Activated CD4-positive, alpha-beta memory T cell treated with anti-CD3 and anti-CD28 coated beads, Interleukin-2, amount 10 ng/mL, durations not matched to agents 7 days and 5 days (primary cell): Measurements from ENCODE around the gene ZFPM1. TPM values are rescaled to one million over a fixed set of nuclear protein-coding genes. Genes with fewer than 3 reads are reported as not detected.

Experiments used
- CTCF ChIA-PET: fragments of 350-600 bp; sonication (Branson Sonifier 250); formaldehyde crosslinking; loops from one replicate; lab custom pipeline; 2021; ENCODE audit warnings: antibody characterized with exemption, inconsistent platforms; lab: Charles Lee
- POLR2A ChIA-PET: fragments of 350-600 bp; sonication (Branson Sonifier 250); formaldehyde crosslinking; loops from one replicate; lab custom pipeline; 2021; ENCODE audit warnings: antibody characterized with exemption; lab: Charles Lee
- DNase-seq: peaks from one replicate; pipeline ENCODE4 v3.0.0-alpha.2; 2020
- H3K27ac Mint-ChIP-seq: one replicate; pipeline ENCODE4 v1.8.0; 2021; ENCODE audit warnings: mild to moderate bottlenecking, mixed read lengths
- H3K27me3 Mint-ChIP-seq: one replicate; pipeline ENCODE4 v1.8.0; 2021; ENCODE audit warnings: mixed read lengths
- H3K36me3 Mint-ChIP-seq: one replicate; pipeline ENCODE4 v1.8.0; 2021; ENCODE audit warnings: low read depth, mixed read lengths
- H3K4me1 Mint-ChIP-seq: one replicate; pipeline ENCODE4 v1.8.0; 2021; ENCODE audit warnings: mixed read lengths
- H3K4me3 Mint-ChIP-seq: one replicate; pipeline ENCODE4 v1.8.0; 2021; ENCODE audit warnings: mild to moderate bottlenecking, mixed read lengths
- H3K9me3 Mint-ChIP-seq: one replicate; pipeline ENCODE4 v1.8.0; 2021; ENCODE audit warnings: mixed read lengths
- total RNA-seq, 2 experiments: library from RNA; stranded (reverse); gene quantifications; one replicate each; pipeline ENCODE4 v1.2.3, GENCODE V29; 2021

The ZFPM1 gene
- total RNA-seq, 2 experiments from 2014 or later, result 15.4 to 15.7 TPM

GRCh38 chr16:88548985-88549384 lies 95.9 kb downstream of the ZFPM1 start:
- Mint-ChIP-seq H3K27me3 (no peaks in the 10 kb centered on the region), H3K4me1 (peaks cover 18% of the 10 kb centered on the region), H3K27ac (no peak overlapping the region), H3K4me3 (no peak overlapping the region), H3K9me3 (no peaks in the 10 kb centered on the region), H3K36me3 (no peaks in the 10 kb centered on the region)
- ChIA-PET CTCF (interaction anchor here (1.0 kb wide), 1 partner anchor 9 kb away, joined by 3 read pairs; no protein-coding TSS in a partner anchor), POLR2A (interaction anchor here (1.1 kb wide), 1 partner anchor 21 kb away, joined by 5 read pairs; the partner anchor contains the start of gene ZC3H18)
- DNase-seq, result no peak

GRCh38 chr16:88549671-88550245 lies 96.7 kb downstream of the ZFPM1 start:
- Mint-ChIP-seq H3K27ac (peak overlapping the region; percentile 32), H3K27me3 (no peaks in the 10 kb centered on the region), H3K36me3 (no peaks in the 10 kb centered on the region), H3K9me3 (no peaks in the 10 kb centered on the region), H3K4me3 (no peak overlapping the region), H3K4me1 (peaks cover 18% of the 10 kb centered on the region)
- ChIA-PET CTCF (interaction anchor here (1.0 kb wide), 1 partner anchor 8 kb away, joined by 3 read pairs; no protein-coding TSS in a partner anchor), POLR2A (interaction anchor here (1.1 kb wide), 1 partner anchor 20 kb away, joined by 5 read pairs; the partner anchor contains the start of gene ZC3H18)
- no peak for DNase-seq

DNA sequence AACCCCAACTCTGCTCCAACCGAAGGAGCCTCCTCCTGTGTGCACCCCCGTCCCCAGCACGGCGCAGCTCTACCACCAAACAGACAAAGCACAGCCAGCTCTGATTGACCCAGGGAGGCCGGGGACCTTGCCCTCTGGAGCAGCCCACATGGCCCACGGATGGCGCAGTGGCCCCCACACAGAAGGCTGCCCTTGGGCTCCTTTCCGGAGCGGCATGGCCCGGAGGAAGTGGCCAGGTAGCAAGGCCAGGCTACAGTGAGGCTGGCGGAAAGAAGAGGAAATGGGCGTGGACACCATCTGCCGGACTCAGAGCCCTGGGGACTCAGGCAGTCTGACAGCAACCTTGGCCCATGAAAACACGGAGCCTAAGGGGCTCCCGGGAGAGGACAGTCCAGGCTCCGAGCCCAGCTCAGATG lies 97.2 kb downstream of the ZFPM1 start:
- Mint-ChIP-seq H3K9me3 (no peaks in the 10 kb centered on the region), H3K4me1 (peaks cover 18% of the 10 kb centered on the region), H3K36me3 (no peaks in the 10 kb centered on the region), H3K4me3 (no peak overlapping the region), H3K27ac (peak overlapping the region; percentile 32), H3K27me3 (no peaks in the 10 kb centered on the region)
- DNase-seq, result peak; percentile 53
- POLR2A ChIA-PET, result interaction anchor here (1.1 kb wide), 1 partner anchor 20 kb away, joined by 5 read pairs; the partner anchor contains the start of gene ZC3H18
- CTCF ChIA-PET, result no interaction called here

DNA sequence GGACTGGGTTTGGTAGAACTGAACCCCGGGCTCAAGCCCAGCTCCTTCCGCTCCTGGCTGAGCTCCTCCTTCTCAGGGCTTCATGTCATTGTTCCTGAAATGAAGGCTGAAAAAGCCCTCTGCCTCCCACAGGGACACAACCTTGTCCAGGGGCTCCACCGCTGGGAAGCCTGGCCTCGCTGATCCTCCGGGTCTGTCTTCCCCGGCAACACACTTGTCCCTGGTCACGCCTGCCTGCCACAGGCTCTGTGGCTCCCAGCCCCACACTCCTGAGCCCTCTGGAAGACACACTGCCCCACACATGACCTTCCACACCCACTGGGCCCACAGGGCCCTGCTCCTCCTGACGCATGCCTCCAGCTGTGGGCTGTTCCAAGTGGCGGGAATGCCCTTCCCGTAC lies 99.1 kb downstream of the ZFPM1 start:
- H3K36me3 Mint-ChIP-seq, result peaks cover 3% of the 10 kb centered on the region
- H3K9me3 Mint-ChIP-seq, result peaks cover 7% of the 10 kb centered on the region
- ChIA-PET CTCF (no interaction called here), POLR2A (no interaction called here)
- no peak overlapping the region for H3K27ac Mint-ChIP-seq
- no peak overlapping the region for H3K4me3 Mint-ChIP-seq
- H3K27me3 Mint-ChIP-seq, result no peaks in the 10 kb centered on the region
- DNase-seq, result no peak
- H3K4me1 Mint-ChIP-seq, result peaks cover 18% of the 10 kb centered on the region

DNA sequence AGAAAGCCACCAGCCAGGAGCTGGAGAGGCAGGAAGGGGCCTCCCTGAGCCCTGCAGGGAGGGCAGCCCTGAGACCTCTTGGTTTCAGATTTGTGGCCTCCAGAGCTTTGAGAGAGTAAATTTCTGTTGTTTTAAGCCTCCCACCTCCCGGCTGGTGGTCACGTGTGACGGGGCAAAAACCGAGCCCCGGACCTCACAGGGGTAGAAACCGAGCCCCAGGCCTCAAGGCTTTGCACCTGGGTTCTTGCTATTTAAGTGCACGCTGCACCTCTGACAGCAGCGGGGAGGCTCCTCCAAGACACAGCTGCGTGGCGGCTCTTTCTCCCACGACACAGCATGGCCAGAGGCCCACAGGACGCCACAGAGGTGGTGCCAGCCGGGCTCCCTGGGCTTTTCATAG lies 99.7 kb downstream of the ZFPM1 start:
- CTCF ChIA-PET, result no interaction called here
- Mint-ChIP-seq H3K36me3 (peaks cover 3% of the 10 kb centered on the region), H3K4me3 (no peak overlapping the region), H3K4me1 (peaks cover 18% of the 10 kb centered on the region), H3K27me3 (no peaks in the 10 kb centered on the region), H3K9me3 (peaks cover 9% of the 10 kb centered on the region), H3K27ac (no peak overlapping the region)
- no peak for DNase-seq
- POLR2A ChIA-PET, result interaction anchor here (0.8 kb wide), 1 partner anchor 10 kb away, joined by 3 read pairs; no protein-coding TSS in a partner anchor

GRCh38 chr16:88553739-88554138 lies 100.7 kb downstream of the ZFPM1 start:
- no peak overlapping the region for H3K27ac Mint-ChIP-seq
- H3K4me1 Mint-ChIP-seq, result peaks cover 14% of the 10 kb centered on the region
- no peak for DNase-seq
- H3K36me3 Mint-ChIP-seq, result peaks cover 3% of the 10 kb centered on the region
- H3K27me3 Mint-ChIP-seq, result peaks cover under 1% of the 10 kb centered on the region
- CTCF ChIA-PET, result no interaction called here
- H3K4me3 Mint-ChIP-seq, result no peak overlapping the region
- POLR2A ChIA-PET, result no interaction called here
- peaks cover 9% of the 10 kb centered on the region for H3K9me3 Mint-ChIP-seq

GRCh38 chr16:88554711-88555264 lies 101.7 kb downstream of the ZFPM1 start:
- peaks cover 11% of the 10 kb centered on the region for H3K4me1 Mint-ChIP-seq
- H3K27me3 Mint-ChIP-seq, result peaks cover 2% of the 10 kb centered on the region
- H3K9me3 Mint-ChIP-seq, result peaks cover 9% of the 10 kb centered on the region
- H3K4me3 Mint-ChIP-seq, result no peak overlapping the region
- no peak for DNase-seq
- no peak overlapping the region for H3K27ac Mint-ChIP-seq
- peaks cover 3% of the 10 kb centered on the region for H3K36me3 Mint-ChIP-seq
- POLR2A ChIA-PET, result no interaction called here
- CTCF ChIA-PET, result no interaction called here

DNA sequence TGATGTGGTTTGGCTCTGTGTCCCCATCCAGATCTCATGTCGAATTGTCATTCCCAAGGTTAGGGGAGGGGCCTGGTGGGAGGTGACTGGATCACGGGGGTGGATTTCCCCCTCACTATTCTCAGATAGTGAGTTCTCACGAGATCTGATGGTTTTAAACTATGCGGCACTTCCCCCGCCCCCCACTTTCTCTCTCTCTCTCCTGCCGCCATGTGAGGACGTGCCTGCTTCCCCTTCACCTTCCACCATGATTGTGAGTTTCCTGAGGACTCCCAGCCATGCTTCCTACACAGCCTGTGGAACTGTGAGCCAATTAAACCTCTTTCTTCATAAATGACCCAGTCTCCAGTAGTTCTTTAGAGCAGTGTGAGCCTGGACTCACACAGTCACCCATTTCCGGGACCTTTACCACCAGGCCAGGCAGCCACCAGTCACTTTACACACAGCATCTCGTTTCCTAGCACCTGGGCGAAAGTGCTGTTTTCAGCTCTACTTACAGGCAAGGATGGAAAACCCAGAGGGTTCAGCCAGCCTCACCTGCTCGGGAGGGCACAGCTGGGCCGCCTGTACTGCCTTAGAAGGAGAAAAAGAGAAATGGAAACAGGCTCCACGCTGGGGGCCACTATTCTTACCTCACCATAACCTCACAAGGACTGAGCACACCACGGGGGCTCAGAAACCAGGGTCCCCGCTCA lies 103.4 kb downstream of the ZFPM1 start:
- Mint-ChIP-seq H3K27me3 (peaks cover 2% of the 10 kb centered on the region), H3K9me3 (peaks cover 9% of the 10 kb centered on the region), H3K27ac (no peak overlapping the region), H3K4me3 (no peak overlapping the region), H3K36me3 (peaks cover 3% of the 10 kb centered on the region), H3K4me1 (no peaks in the 10 kb centered on the region)
- ChIA-PET POLR2A (no interaction called here), CTCF (interaction anchor here (1.1 kb wide), 1 partner anchor 52 kb away, joined by 3 read pairs; no protein-coding TSS in a partner anchor)
- DNase-seq, result no peak

DNA sequence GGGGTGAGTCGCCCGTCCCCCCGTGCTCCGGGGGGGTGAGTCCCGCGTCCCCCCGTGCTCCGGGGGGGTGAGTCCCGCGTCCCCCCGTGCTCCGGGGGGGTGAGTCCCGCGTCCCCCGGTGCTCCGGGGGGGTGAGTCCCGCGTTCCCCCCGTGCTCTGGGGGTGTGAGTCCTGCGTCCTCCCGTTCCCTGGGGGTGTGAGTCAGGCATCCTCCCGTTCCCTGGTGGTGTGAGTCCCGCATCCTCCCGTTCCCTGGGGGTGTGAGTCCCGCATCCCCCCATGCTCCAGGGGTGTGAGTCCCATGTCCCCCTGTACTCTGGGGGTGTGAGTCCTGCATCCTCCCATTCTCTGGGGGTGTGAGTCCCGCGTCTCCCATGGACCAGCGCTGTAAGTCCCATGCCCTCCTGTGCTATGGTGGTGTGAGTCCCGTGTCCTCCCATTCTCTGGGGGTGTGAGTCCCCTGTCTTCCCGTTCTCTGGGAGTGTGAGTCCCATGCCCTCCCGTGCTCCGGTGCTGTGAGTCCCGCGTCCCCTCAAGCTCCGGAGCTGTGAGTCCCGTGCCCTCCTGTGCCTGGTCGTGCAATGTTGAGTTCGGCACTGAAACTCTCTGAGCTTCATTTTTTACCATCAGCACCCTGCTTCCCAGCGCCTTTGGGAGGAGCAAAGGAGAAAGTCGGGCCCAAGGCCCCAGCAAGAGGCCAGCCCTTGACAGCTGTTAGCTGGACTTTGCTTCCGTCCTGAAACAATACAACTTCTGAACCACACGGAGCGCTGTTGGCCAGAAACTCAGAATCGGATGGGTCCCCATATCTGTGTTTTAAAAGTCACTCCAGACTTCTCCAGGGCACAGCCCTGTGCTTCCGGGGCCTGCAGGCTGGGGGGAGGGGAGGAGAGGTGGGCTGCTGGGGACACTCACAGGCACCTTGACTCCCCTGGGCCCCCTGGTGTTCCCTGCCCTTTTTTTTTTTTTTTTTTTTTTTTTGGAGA lies 105.7 kb downstream of the ZFPM1 start:
- Mint-ChIP-seq H3K27ac (no peak overlapping the region), H3K4me1 (peaks cover 2% of the 10 kb centered on the region), H3K36me3 (peaks cover 3% of the 10 kb centered on the region), H3K9me3 (peaks cover 9% of the 10 kb centered on the region), H3K27me3 (peaks cover 5% of the 10 kb centered on the region), H3K4me3 (no peak overlapping the region)
- CTCF ChIA-PET, result interaction anchor here (0.7 to 1.3 kb wide), 3 partner anchors 12 to 276 kb away, joined by 3 to 4 read pairs (median 3); partner anchors contain the start of gene ZC3H18
- POLR2A ChIA-PET, result no interaction called here
- DNase-seq, result no peak

- POLR2A ChIA-PET, result interaction anchor here (1.4 kb wide), 1 partner anchor 9 kb away, joined by 3 read pairs; the partner anchor contains the start of gene ZC3H18
- no peak overlapping the region for H3K27ac Mint-ChIP-seq
- H3K4me1 Mint-ChIP-seq, result peaks cover 5% of the 10 kb centered on the region
- no peak for DNase-seq
- peaks cover 9% of the 10 kb centered on the region for H3K9me3 Mint-ChIP-seq
- CTCF ChIA-PET, result interaction anchor here (0.8 to 3.2 kb wide), 6 partner anchors 10 to 782 kb away, joined by 3 to 13 read pairs (median 4); partner anchors contain the start of gene ZC3H18
- H3K27me3 Mint-ChIP-seq, result peaks cover 5% of the 10 kb centered on the region
- no peak overlapping the region for H3K4me3 Mint-ChIP-seq
- peaks cover 3% of the 10 kb centered on the region for H3K36me3 Mint-ChIP-seq
Observed at GRCh38 chr16:88560714-88561484, 107.8 kb downstream of the ZFPM1 start.

DNA sequence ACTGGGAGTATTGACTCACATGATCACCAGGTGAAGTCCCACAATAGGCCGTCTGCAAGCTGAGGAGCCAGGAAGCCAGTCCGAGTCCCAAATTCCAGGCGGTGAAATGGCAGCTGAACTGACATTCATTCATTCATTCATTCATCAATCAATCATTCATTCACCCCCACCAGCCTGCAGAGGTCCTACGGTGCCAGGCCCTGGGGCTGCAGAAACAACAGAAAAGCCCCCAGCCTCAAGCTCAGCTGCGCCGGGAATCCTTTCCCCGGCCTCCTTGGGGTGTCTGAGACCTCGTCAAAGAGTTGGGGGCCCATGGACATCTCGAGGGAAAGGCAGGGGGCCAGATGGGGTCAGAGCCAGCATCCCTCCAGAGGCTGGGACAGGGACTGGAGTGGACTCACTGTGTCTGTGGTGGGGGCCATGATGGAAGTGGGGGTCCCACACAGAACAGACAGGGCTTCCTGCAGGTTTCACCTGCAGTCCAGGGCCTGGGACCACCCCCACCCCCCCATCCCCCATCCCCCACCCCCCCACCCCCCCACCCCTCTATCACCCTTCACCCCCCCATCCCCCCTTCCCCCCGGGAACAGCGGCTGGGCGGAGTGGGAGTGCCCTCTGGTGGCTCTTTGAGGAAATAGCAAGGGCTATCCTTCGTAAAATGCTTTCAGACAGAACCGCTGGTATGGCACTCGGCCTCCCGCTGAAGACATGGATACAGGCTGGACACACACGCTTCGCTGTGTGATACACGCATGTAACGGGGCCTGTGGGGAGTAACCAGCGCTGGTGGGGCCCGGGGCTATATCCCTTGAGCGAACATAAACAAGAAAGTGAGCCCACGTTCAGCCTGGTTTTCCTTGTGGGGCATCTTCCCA lies 108.6 kb downstream of the ZFPM1 start:
- Mint-ChIP-seq H3K36me3 (no peaks in the 10 kb centered on the region), H3K4me3 (no peak overlapping the region), H3K27me3 (peaks cover 5% of the 10 kb centered on the region), H3K9me3 (peaks cover 2% of the 10 kb centered on the region), H3K4me1 (peaks cover 12% of the 10 kb centered on the region), H3K27ac (no peak overlapping the region)
- ChIA-PET CTCF (interaction anchor here (0.8 to 3.2 kb wide), 6 partner anchors 9 to 783 kb away, joined by 3 to 13 read pairs (median 4); partner anchors contain the start of gene ZC3H18), POLR2A (interaction anchor here (1.2 kb wide), 1 partner anchor 26 kb away, joined by 3 read pairs; no protein-coding TSS in a partner anchor)
- DNase-seq, result peak; percentile 43
